Measurements from ENCODE around the gene COL7A1.

- TF ChIP-seq GATA2 (IDR thresholded peaks at IDR 0.05; ENCODE audit: low read depth, low read length) (no peak), GATA3 (IDR thresholded peaks at IDR 0.05; ENCODE audit: low read depth, low read length) (no peak)
Measured at GRCh38 chr3:48635222-48636021, 40.3 kb upstream of the COL7A1 start, which contains the start of gene SLC26A6.

Measured in SH-SY5Y (cell line).